HG03432 (cell line): Measurements from ENCODE around the gene THEM5.

ENCODE experiments used
- ATAC-seq: cut with Tn5 transposase; IDR thresholded peaks from one replicate; pipeline ENCODE4 v1.9.1; 2021; ENCODE audit warnings: mild to moderate bottlenecking, moderate library complexity; ENCODE audit not compliant: unreplicated experiment

THEM5 gene

GRCh38 chr1:151803164-151803563 lies 50.3 kb downstream of the THEM5 start:
- no peak for ATAC-seq

GRCh38 chr1:151802372-151802771 lies 51.1 kb downstream of the THEM5 start:
- ATAC-seq: no peak

GRCh38 chr1:151801846-151802245 lies 51.7 kb downstream of the THEM5 start:
- ATAC-seq: no peak

GRCh38 chr1:151801310-151801820 lies 52.1 kb downstream of the THEM5 start:
- no peak for ATAC-seq

GRCh38 chr1:151800830-151801229 lies 52.7 kb downstream of the THEM5 start:
- no peak for ATAC-seq

- no peak for ATAC-seq
Measured at GRCh38 chr1:151799179-151800022, 54.1 kb downstream of the THEM5 start.

GRCh38 chr1:151798571-151798970 lies 54.9 kb downstream of the THEM5 start:
- no peak for ATAC-seq
